ENCODE data around the gene MICA. TPM values are rescaled to one million over a fixed set of nuclear protein-coding genes. Genes with fewer than 3 reads are reported as not detected.
"Not testable (repeated sequence)": the region's sequence is repeated elsewhere in the genome, so short reads cannot be mapped to it uniquely, and the experiment has no call there.

The MICA gene
- polyA plus RNA-seq, 3 donors = 7.0 to 11.8 (median 11.4) TPM

- no peak for DNase-seq
Observed at GRCh38 chr6:31378062-31378720, 25.2 kb upstream of the MICA start.

- no peak for DNase-seq
Observed at GRCh38 chr6:31378721-31379103, 24.7 kb upstream of the MICA start.

GRCh38 chr6:31379850-31380249, 23.5 kb upstream of the MICA start:
- no peak for DNase-seq

- DNase-seq = no peak
Observed at GRCh38 chr6:31381666-31382065, 21.7 kb upstream of the MICA start.

- no peak for DNase-seq
Observed at GRCh38 chr6:31383149-31383548, 20.2 kb upstream of the MICA start.

GRCh38 chr6:31385041-31385440, 18.4 kb upstream of the MICA start:
- DNase-seq = no peak

GRCh38 chr6:31386099-31386498, 17.3 kb upstream of the MICA start:
- DNase-seq = no peak

- DNase-seq = no peak
Observed at GRCh38 chr6:31386977-31387376, 16.4 kb upstream of the MICA start.

GRCh38 chr6:31388916-31389801, 14.2 kb upstream of the MICA start:
- not testable (repeated sequence) for DNase-seq

- DNase-seq = not testable (repeated sequence)
Observed at GRCh38 chr6:31389802-31390132, 13.6 kb upstream of the MICA start.

GRCh38 chr6:31393932-31394331, 9.5 kb upstream of the MICA start:
- DNase-seq = no peak

- DNase-seq = no peak
Observed at GRCh38 chr6:31394381-31394780, 9.0 kb upstream of the MICA start.

GRCh38 chr6:31395832-31396231, 7.6 kb upstream of the MICA start:
- DNase-seq = no peak

- peak; percentile 52 for DNase-seq
Observed at GRCh38 chr6:31396422-31397152, 6.8 kb upstream of the MICA start.

- not testable (repeated sequence) for DNase-seq
Observed at GRCh38 chr6:31397153-31397499, 6.3 kb upstream of the MICA start.

GRCh38 chr6:31397901-31398525, 5.4 kb upstream of the MICA start:
- no peak for DNase-seq

GRCh38 chr6:31399589-31400466, 3.6 kb upstream of the MICA start:
- peak; percentile 84 for DNase-seq

GRCh38 chr6:31400467-31401289, 2.7 kb upstream of the MICA start:
- DNase-seq = no peak

- DNase-seq = no peak
Observed at GRCh38 chr6:31401403-31401802, 2.0 kb upstream of the MICA start.
